ENCODE results near the gene CASZ1. TPM values are rescaled to one million over a fixed set of nuclear protein-coding genes. Genes with fewer than 3 reads are reported as not detected.

The CASZ1 gene
- total and polyA plus RNA-seq, 9 donors = 2.4 to 15.7 (median 4.0) TPM

DNA sequence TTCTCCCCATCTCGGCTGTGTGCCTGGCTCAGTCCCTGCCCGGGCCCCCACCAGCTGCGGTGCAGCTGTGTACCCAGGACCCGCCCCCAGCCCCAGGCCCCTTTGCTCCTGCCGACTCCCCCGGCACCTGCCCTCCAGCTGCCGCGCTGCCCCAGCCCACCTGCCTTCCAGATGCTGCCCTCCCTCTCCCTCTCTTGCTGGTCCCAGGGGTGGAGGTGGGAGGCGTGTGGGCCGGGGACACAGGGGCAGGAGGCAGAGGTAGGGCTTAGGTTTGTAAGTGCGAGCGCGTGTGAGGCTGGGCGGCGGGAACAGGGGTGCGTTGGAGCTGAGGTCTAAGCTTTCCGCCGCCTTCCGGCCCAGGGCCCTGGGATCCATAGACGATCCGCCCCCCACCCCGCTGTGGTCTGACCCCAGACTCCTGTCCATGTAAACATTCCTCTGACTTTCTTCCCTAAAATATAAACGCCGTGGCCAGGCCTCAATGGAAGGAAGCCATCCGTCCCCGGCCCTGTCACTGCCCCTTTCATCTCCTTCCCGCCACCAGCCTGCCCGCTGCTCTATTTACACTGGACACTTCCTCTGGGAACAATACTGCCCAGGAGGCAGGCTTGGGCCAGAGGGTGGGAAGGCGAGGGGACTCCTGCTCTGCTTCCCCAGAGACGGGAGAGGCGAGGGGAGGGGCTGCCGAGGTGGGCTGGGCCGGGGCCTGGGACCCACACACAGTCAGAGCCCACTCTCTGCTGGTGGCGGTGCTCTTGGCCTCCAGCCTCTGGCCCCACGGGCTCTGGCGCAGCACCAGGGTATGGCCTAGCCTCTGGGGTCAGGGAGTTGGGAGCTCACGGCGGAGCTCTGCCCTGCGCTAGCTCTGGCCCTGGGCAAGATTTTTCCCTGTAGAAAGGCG, 128.3 kb downstream of the CASZ1 start:
- DNase-seq = no peak
- Histone ChIP-seq H3K27me3 (no peaks in the 10 kb centered on the region), H3K4me3 (no peak overlapping the region), H3K4me1 (ENCODE audit: insufficient read depth) (peaks cover 12% of the 10 kb centered on the region), H3K27ac (no peak overlapping the region), H3K36me3 (no peaks in the 10 kb centered on the region), H3K9me3 (no peaks in the 10 kb centered on the region)
- 47 to 60% (median 53%) methylated on average over 31 to 40 of the region's 40 CpGs for WGBS, 3 donors
- TF ChIP-seq EP300 (IDR thresholded peaks at IDR 0.05) (no peak), POLR2A (IDR thresholded peaks at IDR 0.05) (no peak)
- TF ChIP-seq, protein P1, sequence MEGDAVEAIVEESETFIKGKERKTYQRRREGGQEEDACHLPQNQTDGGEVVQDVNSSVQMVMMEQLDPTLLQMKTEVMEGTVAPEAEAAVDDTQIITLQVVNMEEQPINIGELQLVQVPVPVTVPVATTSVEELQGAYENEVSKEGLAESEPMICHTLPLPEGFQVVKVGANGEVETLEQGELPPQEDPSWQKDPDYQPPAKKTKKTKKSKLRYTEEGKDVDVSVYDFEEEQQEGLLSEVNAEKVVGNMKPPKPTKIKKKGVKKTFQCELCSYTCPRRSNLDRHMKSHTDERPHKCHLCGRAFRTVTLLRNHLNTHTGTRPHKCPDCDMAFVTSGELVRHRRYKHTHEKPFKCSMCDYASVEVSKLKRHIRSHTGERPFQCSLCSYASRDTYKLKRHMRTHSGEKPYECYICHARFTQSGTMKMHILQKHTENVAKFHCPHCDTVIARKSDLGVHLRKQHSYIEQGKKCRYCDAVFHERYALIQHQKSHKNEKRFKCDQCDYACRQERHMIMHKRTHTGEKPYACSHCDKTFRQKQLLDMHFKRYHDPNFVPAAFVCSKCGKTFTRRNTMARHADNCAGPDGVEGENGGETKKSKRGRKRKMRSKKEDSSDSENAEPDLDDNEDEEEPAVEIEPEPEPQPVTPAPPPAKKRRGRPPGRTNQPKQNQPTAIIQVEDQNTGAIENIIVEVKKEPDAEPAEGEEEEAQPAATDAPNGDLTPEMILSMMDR (IDR thresholded peaks at IDR 0.05) = no peak
- intact Hi-C loops (cut with DNase I) = no loop called here

- WGBS, 3 donors = 91 to 92% (median 92%) methylated on average over 35 to 36 of the region's 36 CpGs
- no peaks in the 10 kb centered on the region for H3K36me3 ChIP-seq
- TF ChIP-seq POLR2A (IDR thresholded peaks at IDR 0.05) (no peak), EP300 (IDR thresholded peaks at IDR 0.05) (no peak)
- no peaks in the 10 kb centered on the region for H3K27me3 ChIP-seq
- peaks cover 9% of the 10 kb centered on the region for H3K4me1 ChIP-seq (ENCODE audit: insufficient read depth)
- intact Hi-C loops (cut with DNase I) = no loop called here
- no peaks in the 10 kb centered on the region for H3K9me3 ChIP-seq
- DNase-seq = no peak
- H3K4me3 ChIP-seq = no peak overlapping the region
- no peak overlapping the region for H3K27ac ChIP-seq
Observed at GRCh38 chr1:10665930-10666850, 130.3 kb downstream of the CASZ1 start.

DNA sequence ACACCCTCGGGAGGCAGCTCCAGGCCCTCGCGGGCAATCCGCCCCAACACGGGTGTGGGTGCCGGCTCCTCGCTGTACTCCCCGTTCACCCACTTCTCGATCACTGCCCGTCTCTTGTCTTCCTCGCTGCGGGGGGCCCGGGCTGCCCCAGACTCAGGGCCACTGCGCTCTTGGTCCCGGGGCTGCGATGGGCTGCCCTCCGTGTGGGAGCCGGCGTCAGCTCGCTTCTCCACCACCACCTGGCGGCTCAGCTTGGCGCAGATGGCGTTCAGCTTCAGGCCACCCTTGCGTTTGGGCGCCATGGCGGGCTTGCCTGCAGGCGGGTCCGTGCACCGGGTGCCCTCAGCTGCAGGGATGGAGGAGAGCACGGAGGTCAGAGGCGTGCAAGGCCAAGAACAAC, 131.2 kb downstream of the CASZ1 start:
- Histone ChIP-seq H3K27me3 (no peaks in the 10 kb centered on the region), H3K36me3 (no peaks in the 10 kb centered on the region), H3K27ac (no peak overlapping the region), H3K9me3 (no peaks in the 10 kb centered on the region), H3K4me1 (ENCODE audit: insufficient read depth) (peaks cover 9% of the 10 kb centered on the region), H3K4me3 (no peak overlapping the region)
- no peak for TF ChIP-seq POLR2A (IDR thresholded peaks at IDR 0.05)
- TF ChIP-seq, protein P1 (IDR thresholded peaks at IDR 0.05) = no peak
- TF ChIP-seq EP300 (IDR thresholded peaks at IDR 0.05) = no peak
- intact Hi-C loops (cut with DNase I) = no loop called here
- no peak for DNase-seq
- 93 to 94% (median 93%) methylated on average over 24 to 31 of the region's 31 CpGs for WGBS, 3 donors

- intact Hi-C loops (cut with DNase I) = no loop called here
- H3K36me3 ChIP-seq = no peaks in the 10 kb centered on the region
- no peak for DNase-seq
- H3K4me1 ChIP-seq (ENCODE audit: insufficient read depth) = peaks cover 9% of the 10 kb centered on the region
- H3K27me3 ChIP-seq = no peaks in the 10 kb centered on the region
- no peak overlapping the region for H3K4me3 ChIP-seq
- H3K27ac ChIP-seq = peak overlapping the region; percentile 45 to 67
- no peaks in the 10 kb centered on the region for H3K9me3 ChIP-seq
- WGBS, 3 donors = 64 to 81% (median 76%) methylated on average over 15 of the region's 15 CpGs
- no peak for TF ChIP-seq EP300 (IDR thresholded peaks at IDR 0.05)
Observed at GRCh38 chr1:10664251-10664650, 132.2 kb downstream of the CASZ1 start.

DNA sequence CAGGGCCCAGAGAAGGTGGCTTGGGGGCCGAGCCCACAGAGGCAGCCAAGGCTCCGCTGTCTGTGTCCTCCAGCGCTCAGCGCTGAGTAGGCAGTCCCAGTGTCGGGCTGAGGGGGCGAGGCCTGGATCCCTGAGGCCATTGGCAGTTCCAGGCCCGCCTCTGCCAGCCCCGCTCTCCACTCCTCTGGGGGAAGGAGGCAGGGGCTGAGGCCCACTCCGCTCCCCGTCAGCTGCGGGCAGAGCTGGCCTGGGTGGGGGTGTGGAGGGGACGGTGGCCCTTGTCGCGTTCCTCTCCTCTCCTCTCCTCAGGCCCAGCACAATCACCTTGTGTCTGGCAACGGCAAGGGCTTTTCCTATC, 132.8 kb downstream of the CASZ1 start:
- no peak overlapping the region for H3K4me3 ChIP-seq

More for the DNA sequence above, 132.8 kb downstream of the CASZ1 start:
- peak; percentile 58 to 81 (median 73) for DNase-seq
- WGBS, 3 donors = 6 to 21% (median 14%) methylated on average over 15 of the region's 15 CpGs
- Histone ChIP-seq H3K27me3 (no peaks in the 10 kb centered on the region), H3K27ac (peak overlapping the region in 1 of 2 donors; percentile 67), H3K4me1 (ENCODE audit: insufficient read depth) (peaks cover 9% of the 10 kb centered on the region), H3K9me3 (no peaks in the 10 kb centered on the region), H3K36me3 (no peaks in the 10 kb centered on the region)
- intact Hi-C loops (cut with DNase I) = no loop called here
- TF ChIP-seq EP300 (IDR thresholded peaks at IDR 0.05) (no peak), POLR2A (IDR thresholded peaks at IDR 0.05) (no peak)
- TF ChIP-seq, protein P1 (IDR thresholded peaks at IDR 0.05) = no peak
